ENCODE data around the gene VANGL1.

The VANGL1 gene

GRCh38 chr1:115647047-115647446, 5.3 kb downstream of the VANGL1 start:
- DNase-seq = no peak

DNA sequence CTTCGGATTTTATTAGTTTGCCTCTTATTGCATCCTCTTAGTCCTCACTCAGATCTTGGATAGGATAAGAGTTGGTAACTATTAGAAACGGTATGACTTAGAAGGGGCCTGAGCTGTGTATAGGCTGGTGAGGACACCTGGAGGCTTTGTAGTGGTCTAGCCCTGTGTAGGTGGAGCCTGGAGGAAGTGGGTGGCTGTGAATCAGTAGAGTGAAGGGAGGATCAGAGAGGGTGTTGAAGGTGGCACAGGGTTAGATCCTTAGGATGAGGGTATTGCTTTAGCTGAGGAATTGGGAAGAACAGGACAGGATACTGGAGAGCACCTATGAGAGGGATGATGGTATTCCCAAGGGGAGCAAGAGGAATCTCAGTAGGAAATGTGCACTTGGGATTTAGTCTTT, 5.7 kb downstream of the VANGL1 start:
- DNase-seq = no peak

DNA sequence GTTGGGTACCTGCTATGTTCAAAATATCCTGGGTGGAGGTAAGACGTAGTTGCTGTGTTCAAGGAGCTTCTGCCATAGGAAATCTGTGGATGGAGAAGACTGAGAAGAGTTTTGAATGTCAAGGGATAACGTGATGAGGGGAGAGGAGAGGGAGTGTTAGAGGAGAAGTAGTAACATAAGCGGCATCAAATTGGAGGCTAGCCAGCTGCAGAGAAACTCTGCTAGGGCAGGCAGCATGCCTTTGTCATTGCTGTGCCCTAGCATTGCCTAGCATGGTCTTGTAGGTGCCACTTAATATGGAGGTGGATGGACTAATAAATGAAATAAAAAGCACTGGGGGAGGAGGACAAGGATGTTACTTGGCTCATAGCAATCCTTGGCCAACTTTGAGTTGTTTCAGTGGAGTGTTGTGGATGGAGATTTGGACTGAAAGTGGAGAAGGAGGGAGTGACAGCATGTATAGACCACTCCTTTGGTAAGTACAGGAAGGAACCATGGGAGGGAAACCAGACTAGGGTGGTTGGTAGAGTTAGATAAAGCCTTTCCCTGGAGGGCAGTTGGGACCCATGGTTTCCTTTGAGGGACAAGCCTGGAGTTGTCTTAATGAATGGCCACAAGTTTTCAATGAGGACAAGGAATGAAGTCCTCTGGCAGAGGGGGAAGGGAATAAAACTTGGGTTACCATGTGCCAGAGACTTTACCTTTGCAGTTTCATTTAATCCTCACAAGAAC, 6.3 kb downstream of the VANGL1 start:
- DNase-seq = no peak

DNA sequence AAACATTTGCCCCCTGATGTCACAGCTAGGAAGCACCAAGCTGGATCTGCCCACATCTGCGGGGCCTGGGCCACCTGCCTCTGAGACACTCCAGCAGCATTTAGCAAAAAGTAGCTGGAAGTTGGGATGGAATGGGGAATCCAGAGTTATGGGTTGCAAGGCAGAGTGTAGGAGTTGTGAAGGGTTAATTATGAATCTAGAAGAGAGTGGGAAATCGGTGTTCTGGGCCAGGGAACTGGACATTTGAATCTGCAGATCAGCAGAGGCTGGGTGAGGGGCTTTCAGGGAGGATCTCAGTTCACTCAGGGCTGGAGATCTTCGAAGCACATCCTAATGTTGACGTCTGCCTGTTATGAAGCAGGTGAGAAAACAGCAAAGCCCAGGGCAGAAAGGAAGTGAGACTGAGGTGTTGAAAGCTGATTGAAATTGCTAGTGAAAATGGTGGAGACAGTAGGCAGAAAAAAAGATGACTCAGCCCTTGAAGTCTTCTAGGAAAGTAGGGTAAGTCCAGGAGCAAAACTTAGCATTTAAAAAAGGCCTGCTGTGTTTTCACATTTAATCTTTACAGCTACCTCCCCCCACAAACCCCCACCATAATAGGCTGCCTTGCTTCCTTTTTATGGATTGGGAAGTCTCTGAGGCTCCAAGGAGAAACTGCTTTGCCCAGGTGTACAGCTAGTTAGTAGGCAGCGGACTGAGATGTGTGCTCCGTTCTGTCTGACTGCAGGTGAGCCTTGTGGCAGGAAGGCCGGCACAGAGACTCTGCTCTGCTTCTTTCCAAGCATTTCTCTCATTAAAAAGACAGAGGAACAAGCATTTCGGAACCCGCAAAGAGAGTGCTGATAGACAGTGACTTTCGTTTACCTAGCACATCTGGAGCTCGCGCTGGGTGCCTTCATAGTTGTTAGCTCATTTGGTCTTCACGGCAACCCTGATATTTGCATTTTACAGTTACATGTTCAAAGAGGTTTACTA, 7.2 kb downstream of the VANGL1 start:
- no peak for DNase-seq

- no peak for DNase-seq
Measured at GRCh38 chr1:115649964-115650363, 8.2 kb downstream of the VANGL1 start.

- DNase-seq = no peak
Measured at GRCh38 chr1:115650961-115651360, 9.2 kb downstream of the VANGL1 start.

DNA sequence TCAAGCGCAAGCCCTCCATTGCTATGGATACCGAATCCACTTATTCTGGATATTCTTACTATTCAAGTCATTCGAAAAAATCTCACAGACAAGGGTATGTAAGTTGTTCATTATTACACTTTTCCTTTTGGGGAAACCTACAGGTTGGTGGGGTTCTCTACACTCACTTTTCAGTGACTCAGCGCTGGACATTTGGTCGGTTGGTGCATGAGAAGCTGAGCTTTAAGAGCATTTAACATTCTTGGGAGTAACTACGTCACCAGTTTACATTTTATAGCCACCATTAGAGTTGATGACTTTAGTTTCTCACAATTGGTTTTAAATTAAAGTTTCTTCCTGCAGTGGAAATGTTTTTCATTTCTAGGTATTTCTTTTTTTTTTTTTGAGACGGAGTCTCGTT, 9.6 kb downstream of the VANGL1 start:
- no peak for DNase-seq

DNA sequence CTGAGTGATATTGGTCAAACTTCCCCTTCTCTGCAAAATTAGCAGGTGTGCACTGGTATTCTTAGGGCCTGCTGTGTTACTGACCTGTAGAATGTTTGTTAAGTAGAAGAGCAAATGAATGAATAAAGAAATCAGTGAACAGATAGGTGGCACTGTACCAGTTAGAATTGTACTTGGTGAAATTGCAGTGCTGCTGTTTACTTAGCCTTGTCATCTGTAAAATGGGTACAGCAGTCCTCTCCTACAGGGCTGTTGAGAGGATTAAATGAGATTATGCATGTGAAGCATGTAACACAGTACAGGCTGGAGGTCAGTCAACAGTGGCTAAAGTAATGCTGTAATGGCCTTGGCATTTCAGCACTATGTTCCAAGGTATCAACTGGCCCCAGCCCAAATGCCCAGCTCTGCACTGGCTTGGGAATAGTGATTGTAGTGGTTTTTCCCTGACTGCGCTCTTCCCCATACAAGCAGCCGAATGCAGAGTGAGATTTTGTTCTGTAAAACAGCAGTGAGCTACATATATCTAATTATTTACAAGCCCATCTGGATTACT, 10.5 kb downstream of the VANGL1 start:
- no peak for DNase-seq

DNA sequence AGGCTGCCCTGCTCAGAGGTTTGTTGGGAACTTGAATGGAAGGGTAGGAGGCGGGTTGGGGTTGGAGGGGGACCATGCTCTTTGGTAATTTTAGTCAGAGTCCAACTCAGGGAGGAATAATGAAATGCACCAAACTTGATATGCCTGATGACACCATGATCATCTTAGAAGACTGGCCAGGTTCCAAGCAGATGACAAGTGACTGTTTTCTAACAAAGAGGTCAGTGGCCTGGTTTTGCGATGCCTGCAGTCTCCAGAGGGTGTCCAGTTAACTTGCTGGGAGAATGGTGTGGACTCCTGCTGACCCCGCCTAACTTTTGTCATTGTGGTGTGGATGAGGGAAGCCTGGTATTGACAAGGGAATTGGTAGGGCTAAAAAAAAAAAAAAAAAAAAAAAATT, 12.4 kb downstream of the VANGL1 start:
- no peak for DNase-seq

DNA sequence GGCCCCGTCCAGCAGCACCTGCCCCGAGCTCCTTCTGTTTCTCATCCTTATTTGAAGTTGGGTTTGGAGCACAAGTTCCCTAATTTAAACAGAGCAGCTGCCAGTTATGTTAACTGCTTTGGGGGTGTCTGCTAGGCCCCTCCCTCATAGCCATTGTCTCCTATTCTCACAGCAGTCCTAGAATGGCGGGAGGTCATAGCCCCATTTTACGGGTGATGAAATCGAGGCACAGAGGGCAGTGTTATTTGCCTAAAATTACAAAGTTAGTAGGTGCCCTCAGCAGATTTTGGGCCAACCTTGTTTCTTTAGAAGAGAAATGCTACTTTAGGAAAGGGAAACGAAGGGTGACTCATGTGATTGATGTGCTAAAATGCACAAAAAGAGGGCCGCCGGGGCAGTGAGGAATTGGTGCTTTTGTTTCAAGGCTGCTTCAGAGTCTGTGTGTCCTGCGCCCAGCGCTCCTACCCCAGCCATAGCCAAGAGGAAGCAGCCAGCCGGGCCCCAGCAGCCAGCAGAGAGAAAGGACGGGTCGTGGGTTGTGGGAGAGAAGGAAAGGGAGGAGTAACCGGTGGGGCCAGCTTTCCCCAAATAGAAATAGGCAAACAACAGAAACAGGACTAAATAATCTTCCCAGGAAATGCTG, 13.0 kb downstream of the VANGL1 start:
- DNase-seq = no peak

DNA sequence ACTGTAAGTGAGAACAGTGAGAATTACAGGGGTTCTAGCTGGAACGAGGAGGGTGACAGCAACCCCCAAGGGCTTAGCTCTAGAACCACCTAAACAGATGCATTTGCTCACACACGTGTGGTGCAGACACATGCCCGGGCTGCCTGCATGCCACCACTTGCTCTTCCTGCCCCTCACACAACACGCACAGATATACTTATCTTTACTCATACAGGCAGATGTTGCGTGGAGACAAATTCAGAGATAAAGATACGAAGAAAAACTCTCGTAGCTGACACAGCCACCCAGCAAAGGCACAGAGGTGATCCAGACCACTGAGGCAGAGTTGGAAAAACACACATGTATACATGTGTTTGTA, 13.5 kb downstream of the VANGL1 start:
- DNase-seq = no peak

GRCh38 chr1:115655916-115656315, 14.1 kb downstream of the VANGL1 start:
- DNase-seq = no peak

GRCh38 chr1:115656461-115657077, 14.8 kb downstream of the VANGL1 start:
- DNase-seq = no peak

GRCh38 chr1:115658646-115659045, 16.9 kb downstream of the VANGL1 start:
- DNase-seq = no peak

GRCh38 chr1:115660151-115660550, 18.4 kb downstream of the VANGL1 start:
- no peak for DNase-seq

GRCh38 chr1:115661157-115661556, 19.4 kb downstream of the VANGL1 start:
- no peak for DNase-seq

DNA sequence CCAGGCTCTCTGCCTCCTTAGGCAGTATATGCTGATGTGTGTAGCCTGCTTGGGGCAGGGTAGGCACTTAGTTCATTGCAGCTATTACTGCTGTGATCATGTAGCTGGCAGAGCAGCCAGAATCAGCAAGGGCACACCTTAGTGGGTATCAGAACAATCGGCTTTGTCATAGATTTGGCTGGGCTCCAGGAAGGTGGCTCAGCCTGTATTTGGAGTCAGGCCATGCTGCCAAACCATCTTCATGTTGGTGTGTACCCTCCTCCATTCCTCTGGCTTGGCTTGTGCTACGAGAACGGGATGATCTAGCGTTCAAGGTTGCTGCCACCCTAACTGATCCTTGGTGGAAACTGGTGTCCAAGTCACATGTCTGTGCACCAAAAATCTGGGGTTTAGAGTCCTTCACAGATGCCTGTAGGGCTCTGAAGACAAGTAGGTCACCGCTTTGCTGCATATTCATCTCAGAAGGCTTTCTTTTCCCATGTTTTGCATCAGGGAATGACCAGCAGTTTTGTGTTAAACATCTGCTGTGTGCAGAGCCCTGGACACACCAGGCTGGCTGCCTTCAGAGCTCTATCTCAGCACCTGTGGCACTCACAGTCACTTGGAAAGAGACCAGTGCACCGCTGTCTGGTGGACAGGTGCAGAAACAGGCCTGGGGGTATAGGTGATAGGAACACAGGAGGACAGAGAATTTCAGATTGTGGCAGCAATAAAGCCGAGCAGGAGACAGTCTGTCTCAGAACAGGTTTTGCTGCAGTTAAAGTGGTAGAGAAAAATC, 23.7 kb downstream of the VANGL1 start:
- no peak for DNase-seq

DNA sequence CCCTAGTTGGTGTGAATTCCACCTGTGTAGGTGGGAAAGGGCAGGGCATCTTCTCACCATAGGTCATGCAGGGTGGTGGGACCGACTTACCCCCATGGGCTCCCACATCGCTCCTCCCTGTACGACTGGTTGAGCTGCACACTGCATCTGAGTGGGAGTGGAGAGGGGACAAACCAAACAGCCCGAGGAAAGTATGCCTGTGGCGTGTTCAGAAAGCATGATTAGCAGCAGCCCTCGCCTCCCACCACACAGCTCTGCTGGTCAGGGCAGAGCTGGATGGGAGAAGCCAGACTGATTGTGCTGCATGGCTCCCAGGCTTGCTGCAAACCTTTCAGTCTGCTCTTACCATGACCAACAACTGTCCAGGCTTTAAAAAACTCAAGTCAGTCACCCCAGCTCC, 24.4 kb downstream of the VANGL1 start:
- no peak for DNase-seq

- DNase-seq = no peak
Measured at GRCh38 chr1:115666702-115667101, 24.9 kb downstream of the VANGL1 start.

GRCh38 chr1:115668579-115668978, 26.8 kb downstream of the VANGL1 start:
- DNase-seq = no peak

GRCh38 chr1:115669002-115669673, 27.4 kb downstream of the VANGL1 start:
- DNase-seq = no peak

DNA sequence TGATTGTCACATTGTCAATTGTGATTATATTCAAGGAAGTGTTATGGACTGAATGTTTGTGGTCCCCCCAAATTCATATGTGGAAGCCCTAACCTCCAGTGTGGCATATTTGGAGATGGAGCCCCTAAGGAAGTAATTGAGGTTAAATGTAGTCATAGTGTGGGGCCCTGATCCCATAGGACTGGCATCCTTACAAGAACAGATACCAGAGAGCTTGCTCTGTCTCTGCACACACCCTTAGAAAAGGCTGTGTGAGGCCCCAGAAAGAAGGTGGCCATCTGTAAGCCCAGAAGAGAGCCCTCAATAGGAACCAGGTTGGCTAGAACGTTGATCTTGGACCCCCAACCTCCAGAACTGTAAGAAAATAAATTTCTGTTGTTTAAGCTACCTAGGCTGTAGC, 28.1 kb downstream of the VANGL1 start:
- DNase-seq = no peak

All from activated CD4-positive, CD25-positive, alpha-beta regulatory T cell (primary cell).